HG03442 (cell line): ENCODE measurements around the gene TMEM200A.

ENCODE experiments used
- ATAC-seq: cut with Tn5 transposase; IDR thresholded peaks from one replicate; pipeline ENCODE4 v1.9.1; 2021; ENCODE audit warnings: mild to moderate bottlenecking, moderate library complexity; ENCODE audit not compliant: unreplicated experiment

TMEM200A gene

GRCh38 chr6:130377371-130377770 lies 11.6 kb downstream of the TMEM200A start:
- no peak for ATAC-seq

- ATAC-seq, result no peak
These were observed 12.1 kb downstream of the TMEM200A start for GRCh38 chr6:130377915-130378314.

- ATAC-seq, result no peak
These were observed 13.4 kb downstream of the TMEM200A start for GRCh38 chr6:130379223-130379622.

- ATAC-seq, result no peak
These were observed 15.2 kb downstream of the TMEM200A start for GRCh38 chr6:130381012-130381411.

GRCh38 chr6:130381459-130382380 lies 15.9 kb downstream of the TMEM200A start:
- ATAC-seq, result peak; percentile 52

GRCh38 chr6:130382872-130383490 lies 17.2 kb downstream of the TMEM200A start:
- no peak for ATAC-seq

GRCh38 chr6:130385064-130385695 lies 19.4 kb downstream of the TMEM200A start:
- ATAC-seq, result no peak

- ATAC-seq, result no peak
These were observed 23.3 kb downstream of the TMEM200A start for GRCh38 chr6:130389142-130389541.

- no peak for ATAC-seq
These were observed 25.1 kb downstream of the TMEM200A start for GRCh38 chr6:130390890-130391289.

GRCh38 chr6:130393306-130393705 lies 27.5 kb downstream of the TMEM200A start:
- ATAC-seq, result no peak

GRCh38 chr6:130394246-130394645 lies 28.4 kb downstream of the TMEM200A start:
- ATAC-seq, result no peak

- no peak for ATAC-seq
These were observed 29.3 kb downstream of the TMEM200A start for GRCh38 chr6:130395164-130395563.

- peak; percentile 54 for ATAC-seq
These were observed 30.9 kb downstream of the TMEM200A start for GRCh38 chr6:130396722-130397121.

- no peak for ATAC-seq
These were observed 39.7 kb downstream of the TMEM200A start for GRCh38 chr6:130405549-130405948.

GRCh38 chr6:130407032-130407431 lies 41.2 kb downstream of the TMEM200A start:
- ATAC-seq, result no peak

GRCh38 chr6:130409418-130410100 lies 43.7 kb downstream of the TMEM200A start:
- ATAC-seq, result no peak

- ATAC-seq, result no peak
These were observed 45.7 kb downstream of the TMEM200A start for GRCh38 chr6:130411481-130411880.

GRCh38 chr6:130412556-130413290 lies 46.9 kb downstream of the TMEM200A start:
- no peak for ATAC-seq

- ATAC-seq, result no peak
These were observed 52.1 kb downstream of the TMEM200A start for GRCh38 chr6:130417951-130418350.

- no peak for ATAC-seq
These were observed 55.1 kb downstream of the TMEM200A start for GRCh38 chr6:130420911-130421310.
